Measurements from ENCODE around the gene GLRA3. TPM values are rescaled to one million over a fixed set of nuclear protein-coding genes. Genes with fewer than 3 reads are reported as not detected.

GLRA3 gene
- total and polyA plus RNA-seq, 2 experiments from 2014 or later = 0.03 to 0.19 TPM

DNA sequence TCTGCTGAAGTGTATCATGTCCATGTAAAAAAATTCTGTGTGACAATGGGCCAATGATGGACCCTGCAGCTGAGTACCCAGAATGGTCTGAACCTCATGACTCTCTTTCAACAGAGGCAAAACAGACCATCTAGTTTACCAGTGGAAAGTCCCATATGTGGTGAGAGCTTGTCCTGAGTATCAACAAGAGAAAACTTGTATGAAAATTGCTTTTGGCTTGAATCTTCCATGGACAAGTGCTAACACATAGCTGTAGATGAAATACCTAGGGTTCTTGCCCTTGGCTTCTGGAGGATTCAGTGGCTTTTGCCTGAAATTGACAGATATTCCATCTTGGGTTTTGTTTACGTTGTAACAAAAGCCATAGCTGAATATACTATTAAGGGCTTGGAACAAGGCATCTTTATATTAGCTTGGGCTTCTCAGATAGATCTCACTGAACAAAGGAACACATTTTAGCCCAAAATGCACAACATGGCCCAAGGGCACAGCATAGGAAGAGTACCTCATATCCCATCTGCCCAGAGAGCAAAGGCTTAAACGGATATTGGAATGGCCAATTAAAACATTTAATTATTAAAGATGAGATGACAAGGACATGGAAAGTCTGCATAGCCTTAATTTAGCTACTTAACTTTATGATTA, 178.2 kb downstream of the GLRA3 start:
- no peak for DNase-seq (ENCODE audit: low spot score)
- H3K27me3 Mint-ChIP-seq (ENCODE audit: insufficient read depth, low read depth, poor library complexity) = no peaks in the 10 kb centered on the region
- Histone ChIP-seq H3K79me2 (replicated peaks; ENCODE audit: insufficient read depth) (no peaks in the 10 kb centered on the region), H3K9me2 (ENCODE audit: insufficient read depth) (0 out of 2 replicates have a peak, but pooled peaks cover 2% of the 10 kb centered on the region), H3F3A (replicated peaks; ENCODE audit: low read depth) (no peaks in the 10 kb centered on the region), H4K20me1 (replicated peaks; ENCODE audit: insufficient read depth) (no peaks in the 10 kb centered on the region), H3K4me3 (no peak overlapping the region), H3K4me1 (ENCODE audit: insufficient read depth) (no peaks in the 10 kb centered on the region), H3K4me2 (no peak overlapping the region), H2AFZ (no peak overlapping the region), H3K27ac (ENCODE audit: low read depth) (no peak overlapping the region), H3K27me3 (ENCODE audit: insufficient read depth) (no peaks in the 10 kb centered on the region), H3K36me3 (ENCODE audit: insufficient read depth) (no peaks in the 10 kb centered on the region)
- no peaks in the 10 kb centered on the region for H3K36me3 Mint-ChIP-seq (ENCODE audit: low read depth)
- no peak overlapping the region for H3K27ac Mint-ChIP-seq
- TF ChIP-seq NANOG (IDR thresholded peaks at IDR 0.05; ENCODE audit: borderline replicate concordance) (no peak), JUNB (IDR thresholded peaks at IDR 0.05; ENCODE audit: unreplicated experiment) (no peak), CTCF (conservative IDR thresholded peaks at IDR 0.05; ENCODE audit: low read depth in 2 of 2) (no peak), STAT1 (IDR thresholded peaks at IDR 0.05; ENCODE audit: unreplicated experiment) (no peak), ZNF114 (CRISPR knock-in tag; IDR thresholded peaks at IDR 0.05) (no peak), EZH2phosphoT487 (IDR thresholded peaks at IDR 0.05; ENCODE audit: unreplicated experiment) (no peak), EZH2 (IDR thresholded peaks at IDR 0.05; ENCODE audit: low read depth, unreplicated experiment) (no peak), CREB1 (CRISPR knock-in tag; IDR thresholded peaks at IDR 0.05; ENCODE audit: low read depth) (no peak), POLR2AphosphoS5 (IDR thresholded peaks at IDR 0.05; ENCODE audit: low read depth) (no peak), ZNF331 (CRISPR knock-in tag; IDR thresholded peaks at IDR 0.05; ENCODE audit: low read depth) (no peak)
- TF ChIP-seq, protein P1, sequence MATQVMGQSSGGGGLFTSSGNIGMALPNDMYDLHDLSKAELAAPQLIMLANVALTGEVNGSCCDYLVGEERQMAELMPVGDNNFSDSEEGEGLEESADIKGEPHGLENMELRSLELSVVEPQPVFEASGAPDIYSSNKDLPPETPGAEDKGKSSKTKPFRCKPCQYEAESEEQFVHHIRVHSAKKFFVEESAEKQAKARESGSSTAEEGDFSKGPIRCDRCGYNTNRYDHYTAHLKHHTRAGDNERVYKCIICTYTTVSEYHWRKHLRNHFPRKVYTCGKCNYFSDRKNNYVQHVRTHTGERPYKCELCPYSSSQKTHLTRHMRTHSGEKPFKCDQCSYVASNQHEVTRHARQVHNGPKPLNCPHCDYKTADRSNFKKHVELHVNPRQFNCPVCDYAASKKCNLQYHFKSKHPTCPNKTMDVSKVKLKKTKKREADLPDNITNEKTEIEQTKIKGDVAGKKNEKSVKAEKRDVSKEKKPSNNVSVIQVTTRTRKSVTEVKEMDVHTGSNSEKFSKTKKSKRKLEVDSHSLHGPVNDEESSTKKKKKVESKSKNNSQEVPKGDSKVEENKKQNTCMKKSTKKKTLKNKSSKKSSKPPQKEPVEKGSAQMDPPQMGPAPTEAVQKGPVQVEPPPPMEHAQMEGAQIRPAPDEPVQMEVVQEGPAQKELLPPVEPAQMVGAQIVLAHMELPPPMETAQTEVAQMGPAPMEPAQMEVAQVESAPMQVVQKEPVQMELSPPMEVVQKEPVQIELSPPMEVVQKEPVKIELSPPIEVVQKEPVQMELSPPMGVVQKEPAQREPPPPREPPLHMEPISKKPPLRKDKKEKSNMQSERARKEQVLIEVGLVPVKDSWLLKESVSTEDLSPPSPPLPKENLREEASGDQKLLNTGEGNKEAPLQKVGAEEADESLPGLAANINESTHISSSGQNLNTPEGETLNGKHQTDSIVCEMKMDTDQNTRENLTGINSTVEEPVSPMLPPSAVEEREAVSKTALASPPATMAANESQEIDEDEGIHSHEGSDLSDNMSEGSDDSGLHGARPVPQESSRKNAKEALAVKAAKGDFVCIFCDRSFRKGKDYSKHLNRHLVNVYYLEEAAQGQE (IDR thresholded peaks at IDR 0.05; ENCODE audit: unreplicated experiment) = no peak
- TF ChIP-seq, protein P2, sequence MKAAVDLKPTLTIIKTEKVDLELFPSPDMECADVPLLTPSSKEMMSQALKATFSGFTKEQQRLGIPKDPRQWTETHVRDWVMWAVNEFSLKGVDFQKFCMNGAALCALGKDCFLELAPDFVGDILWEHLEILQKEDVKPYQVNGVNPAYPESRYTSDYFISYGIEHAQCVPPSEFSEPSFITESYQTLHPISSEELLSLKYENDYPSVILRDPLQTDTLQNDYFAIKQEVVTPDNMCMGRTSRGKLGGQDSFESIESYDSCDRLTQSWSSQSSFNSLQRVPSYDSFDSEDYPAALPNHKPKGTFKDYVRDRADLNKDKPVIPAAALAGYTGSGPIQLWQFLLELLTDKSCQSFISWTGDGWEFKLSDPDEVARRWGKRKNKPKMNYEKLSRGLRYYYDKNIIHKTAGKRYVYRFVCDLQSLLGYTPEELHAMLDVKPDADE (IDR thresholded peaks at IDR 0.05) = no peak
- TF ChIP-seq, protein P3, sequence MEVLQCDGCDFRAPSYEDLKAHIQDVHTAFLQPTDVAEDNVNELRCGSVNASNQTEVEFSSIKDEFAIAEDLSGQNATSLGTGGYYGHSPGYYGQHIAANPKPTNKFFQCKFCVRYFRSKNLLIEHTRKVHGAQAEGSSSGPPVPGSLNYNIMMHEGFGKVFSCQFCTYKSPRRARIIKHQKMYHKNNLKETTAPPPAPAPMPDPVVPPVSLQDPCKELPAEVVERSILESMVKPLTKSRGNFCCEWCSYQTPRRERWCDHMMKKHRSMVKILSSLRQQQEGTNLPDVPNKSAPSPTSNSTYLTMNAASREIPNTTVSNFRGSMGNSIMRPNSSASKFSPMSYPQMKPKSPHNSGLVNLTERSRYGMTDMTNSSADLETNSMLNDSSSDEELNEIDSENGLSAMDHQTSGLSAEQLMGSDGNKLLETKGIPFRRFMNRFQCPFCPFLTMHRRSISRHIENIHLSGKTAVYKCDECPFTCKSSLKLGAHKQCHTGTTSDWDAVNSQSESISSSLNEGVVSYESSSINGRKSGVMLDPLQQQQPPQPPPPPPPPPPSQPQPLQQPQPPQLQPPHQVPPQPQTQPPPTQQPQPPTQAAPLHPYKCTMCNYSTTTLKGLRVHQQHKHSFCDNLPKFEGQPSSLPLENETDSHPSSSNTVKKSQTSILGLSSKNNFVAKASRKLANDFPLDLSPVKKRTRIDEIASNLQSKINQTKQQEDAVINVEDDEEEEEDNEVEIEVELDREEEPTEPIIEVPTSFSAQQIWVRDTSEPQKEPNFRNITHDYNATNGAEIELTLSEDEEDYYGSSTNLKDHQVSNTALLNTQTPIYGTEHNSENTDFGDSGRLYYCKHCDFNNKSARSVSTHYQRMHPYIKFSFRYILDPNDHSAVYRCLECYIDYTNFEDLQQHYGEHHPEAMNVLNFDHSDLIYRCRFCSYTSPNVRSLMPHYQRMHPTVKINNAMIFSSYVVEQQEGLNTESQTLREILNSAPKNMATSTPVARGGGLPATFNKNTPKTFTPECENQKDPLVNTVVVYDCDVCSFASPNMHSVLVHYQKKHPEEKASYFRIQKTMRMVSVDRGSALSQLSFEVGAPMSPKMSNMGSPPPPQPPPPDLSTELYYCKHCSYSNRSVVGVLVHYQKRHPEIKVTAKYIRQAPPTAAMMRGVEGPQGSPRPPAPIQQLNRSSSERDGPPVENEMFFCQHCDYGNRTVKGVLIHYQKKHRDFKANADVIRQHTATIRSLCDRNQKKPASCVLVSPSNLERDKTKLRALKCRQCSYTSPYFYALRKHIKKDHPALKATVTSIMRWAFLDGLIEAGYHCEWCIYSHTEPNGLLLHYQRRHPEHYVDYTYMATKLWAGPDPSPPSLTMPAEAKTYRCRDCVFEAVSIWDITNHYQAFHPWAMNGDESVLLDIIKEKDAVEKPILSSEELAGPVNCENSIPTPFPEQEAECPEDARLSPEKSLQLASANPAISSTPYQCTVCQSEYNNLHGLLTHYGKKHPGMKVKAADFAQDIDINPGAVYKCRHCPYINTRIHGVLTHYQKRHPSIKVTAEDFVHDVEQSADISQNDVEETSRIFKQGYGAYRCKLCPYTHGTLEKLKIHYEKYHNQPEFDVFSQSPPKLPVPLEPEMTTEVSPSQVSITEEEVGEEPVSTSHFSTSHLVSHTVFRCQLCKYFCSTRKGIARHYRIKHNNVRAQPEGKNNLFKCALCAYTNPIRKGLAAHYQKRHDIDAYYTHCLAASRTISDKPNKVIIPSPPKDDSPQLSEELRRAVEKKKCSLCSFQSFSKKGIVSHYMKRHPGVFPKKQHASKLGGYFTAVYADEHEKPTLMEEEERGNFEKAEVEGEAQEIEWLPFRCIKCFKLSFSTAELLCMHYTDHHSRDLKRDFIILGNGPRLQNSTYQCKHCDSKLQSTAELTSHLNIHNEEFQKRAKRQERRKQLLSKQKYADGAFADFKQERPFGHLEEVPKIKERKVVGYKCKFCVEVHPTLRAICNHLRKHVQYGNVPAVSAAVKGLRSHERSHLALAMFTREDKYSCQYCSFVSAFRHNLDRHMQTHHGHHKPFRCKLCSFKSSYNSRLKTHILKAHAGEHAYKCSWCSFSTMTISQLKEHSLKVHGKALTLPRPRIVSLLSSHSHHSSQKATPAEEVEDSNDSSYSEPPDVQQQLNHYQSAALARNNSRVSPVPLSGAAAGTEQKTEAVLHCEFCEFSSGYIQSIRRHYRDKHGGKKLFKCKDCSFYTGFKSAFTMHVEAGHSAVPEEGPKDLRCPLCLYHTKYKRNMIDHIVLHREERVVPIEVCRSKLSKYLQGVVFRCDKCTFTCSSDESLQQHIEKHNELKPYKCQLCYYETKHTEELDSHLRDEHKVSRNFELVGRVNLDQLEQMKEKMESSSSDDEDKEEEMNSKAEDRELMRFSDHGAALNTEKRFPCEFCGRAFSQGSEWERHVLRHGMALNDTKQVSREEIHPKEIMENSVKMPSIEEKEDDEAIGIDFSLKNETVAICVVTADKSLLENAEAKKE (CRISPR knock-in tag; IDR thresholded peaks at IDR 0.05) = no peak
- no peaks in the 10 kb centered on the region; the same call in 2 of the 3 replicates for H3K4me1 Mint-ChIP-seq
- no peak for ATAC-seq
- no peaks in the 10 kb centered on the region for H3K9me3 Mint-ChIP-seq
- H3K4me3 Mint-ChIP-seq = no peak overlapping the region

Measured in GM23338 (cell line).